GM12878 (cell line): ENCODE measurements around the gene COL26A1.

Experiments used
- BACH1 ChIP-seq: fragments of 450-650 bp; IDR thresholded peaks from 2 replicates; pipeline ENCODE4 v1.6.1; 2017; ENCODE audit warnings: mild to moderate bottlenecking, borderline replicate concordance
- CHD2 ChIP-seq: IDR thresholded peaks from 2 replicates; pipeline ENCODE4 v1.6.1; 2011; ENCODE audit warnings: low read depth, low read length, improper control_type of control experiment, borderline replicate concordance
- CTCF ChIP-seq, 3 experiments: IDR thresholded peaks in 2 of 3; conservative IDR thresholded peaks in 1 of 3; 2 replicates each; pipeline ENCODE4 v1.5.1; 2011; ENCODE audit warnings: low read depth in 3 of 3, low read length in 3 of 3, mild to moderate bottlenecking in 3 of 3, control low read depth in 2 of 3, moderate library complexity in 2 of 3, inconsistent platforms in 1 of 3, mixed read lengths in 1 of 3; ENCODE audit not compliant: control insufficient read depth in 2 of 3, insufficient read depth in 1 of 3; ENCODE audit errors: extremely low read depth in 1 of 3
- FOS ChIP-seq: IDR thresholded peaks from 3 replicates; pipeline ENCODE4 v1.6.1; 2011; ENCODE audit warnings: borderline replicate concordance; ENCODE audit not compliant: insufficient read length; ENCODE audit errors: extremely low read depth
- MAX ChIP-seq: IDR thresholded peaks from 2 replicates; pipeline ENCODE4 v1.6.1; 2012; ENCODE audit warnings: low read depth, low read length, improper control_type of control experiment
- MYC ChIP-seq: IDR thresholded peaks from 2 replicates; pipeline ENCODE4 v1.6.1; 2011; ENCODE audit warnings: mild to moderate bottlenecking, low read length, moderate library complexity, inconsistent platforms; ENCODE audit not compliant: insufficient read depth, insufficient replicate concordance, insufficient read length, severe bottlenecking
- NR2C2 ChIP-seq: IDR thresholded peaks from 2 replicates; pipeline ENCODE4 v1.6.1; 2011; ENCODE audit warnings: borderline replicate concordance, low read depth; ENCODE audit not compliant: control insufficient read depth, insufficient read length
- PAX5 ChIP-seq: IDR thresholded peaks from 2 replicates; pipeline ENCODE4 v1.6.1; 2011; ENCODE audit warnings: low read depth, low read length, borderline replicate concordance
- POLR2A ChIP-seq: IDR thresholded peaks from 2 replicates; pipeline ENCODE4 v1.6.1; 2011; ENCODE audit warnings: low read depth, mild to moderate bottlenecking, low read length
- POLR2AphosphoS5 ChIP-seq: IDR thresholded peaks from 2 replicates; pipeline ENCODE4 v1.6.1; 2011; ENCODE audit warnings: mild to moderate bottlenecking, low read length, inconsistent platforms
- TAF1 ChIP-seq: IDR thresholded peaks from 2 replicates; pipeline ENCODE4 v1.6.1; 2011; ENCODE audit warnings: mild to moderate bottlenecking, low read depth, low read length, borderline replicate concordance
- USF1 ChIP-seq: IDR thresholded peaks from 2 replicates; pipeline ENCODE4 v1.6.1; 2011; ENCODE audit warnings: borderline replicate concordance, low read depth, mild to moderate bottlenecking, moderate library complexity, mixed read lengths, low read length; ENCODE audit not compliant: insufficient read depth; ENCODE audit errors: extremely low read length
- YY1 ChIP-seq: IDR thresholded peaks from 2 replicates; pipeline ENCODE4 v1.6.1; 2011; ENCODE audit warnings: low read depth, mild to moderate bottlenecking, low read length
- TF ChIP-seq, protein P1 (sequence below): IDR thresholded peaks from 2 replicates; pipeline ENCODE4 v1.6.1; 2011; ENCODE audit warnings: low read depth, low read length, improper control_type of control experiment, borderline replicate concordance

DNA sequence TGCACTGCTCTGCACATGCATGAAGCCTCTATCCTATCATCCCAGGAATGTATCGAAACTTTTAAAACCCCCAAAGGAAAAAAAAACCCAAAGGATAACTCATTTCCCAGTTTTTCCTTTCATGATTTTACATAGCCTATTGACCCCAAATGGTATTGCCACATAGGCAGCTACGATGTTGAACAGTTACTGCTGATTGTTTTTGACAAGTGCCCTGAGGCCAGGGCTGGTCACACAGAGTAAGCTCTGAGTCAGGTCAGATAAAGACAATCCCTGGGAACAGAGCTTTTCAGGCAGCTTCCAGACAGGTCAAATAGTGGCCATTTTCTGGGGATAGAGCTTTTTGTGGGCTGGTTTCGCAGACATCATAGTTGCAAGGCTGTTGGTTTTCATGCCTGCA is 214.3 kb downstream of the COL26A1 start:
- TF ChIP-seq MAX (no peak), CTCF (IDR thresholded peaks at IDR 0.05 in 2 of 3, conservative IDR thresholded peaks at IDR 0.05 in 1 of 3; ENCODE audit: control insufficient read depth in 2 of 3, extremely low read depth in 1 of 3, insufficient read depth in 1 of 3, low read depth in 3 of 3, low read length in 3 of 3) (no peak), BACH1 (no peak), USF1 (no peak), FOS (no peak), CHD2 (no peak), POLR2AphosphoS5 (no peak), POLR2A (no peak), TAF1 (no peak), YY1 (no peak), MYC (no peak), PAX5 (no peak), NR2C2 (no peak)
- TF ChIP-seq, protein P1, sequence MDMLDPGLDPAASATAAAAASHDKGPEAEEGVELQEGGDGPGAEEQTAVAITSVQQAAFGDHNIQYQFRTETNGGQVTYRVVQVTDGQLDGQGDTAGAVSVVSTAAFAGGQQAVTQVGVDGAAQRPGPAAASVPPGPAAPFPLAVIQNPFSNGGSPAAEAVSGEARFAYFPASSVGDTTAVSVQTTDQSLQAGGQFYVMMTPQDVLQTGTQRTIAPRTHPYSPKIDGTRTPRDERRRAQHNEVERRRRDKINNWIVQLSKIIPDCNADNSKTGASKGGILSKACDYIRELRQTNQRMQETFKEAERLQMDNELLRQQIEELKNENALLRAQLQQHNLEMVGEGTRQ = no peak
